HepG2 (cell line): Measurements from ENCODE around the gene GDF2.

Source experiments
- BORCS8-MEF2B ChIP-seq: sonication (generic); formaldehyde crosslinking; IDR thresholded peaks from 2 replicates; pipeline ENCODE4 v1.8.0; 2022; ENCODE audit warnings: mild to moderate bottlenecking, missing genetic modification reagents
- CEBPB ChIP-seq: IDR thresholded peaks from 2 replicates; pipeline ENCODE4 v1.6.1; 2011; ENCODE audit warnings: low read depth, low read length, improper control_type of control experiment, borderline replicate concordance
- CTCF ChIP-seq: sonication (generic); formaldehyde crosslinking; IDR thresholded peaks from 2 replicates; pipeline ENCODE4 v1.5.0; 2020; ENCODE audit warnings: mild to moderate bottlenecking, missing genetic modification reagents, moderate library complexity
- HBP1 ChIP-seq: IDR thresholded peaks from 2 replicates; pipeline ENCODE4 v1.6.1; 2016; ENCODE audit warnings: low read depth, control low read depth
- HMG20B ChIP-seq: conservative IDR thresholded peaks from 2 replicates; pipeline ENCODE4 v1.6.1; 2016; ENCODE audit warnings: missing genetic modification reagents, missing compliant biosample characterization
- POLR2AphosphoS5 ChIP-seq: IDR thresholded peaks from 2 replicates; pipeline ENCODE4 v1.6.1; 2012; ENCODE audit warnings: low read depth, low read length
- SMC3 ChIP-seq: IDR thresholded peaks from 2 replicates; pipeline ENCODE4 v1.6.1; 2011; ENCODE audit warnings: low read length, improper control_type of control experiment
- SRF ChIP-seq: IDR thresholded peaks from 2 replicates; pipeline ENCODE4 v1.6.1; 2011; ENCODE audit warnings: mild to moderate bottlenecking, low read depth, low read length, moderate library complexity
- TOE1 ChIP-seq: sonication (generic); formaldehyde crosslinking; IDR thresholded peaks from 2 replicates; pipeline ENCODE4 v1.4.0; 2020; ENCODE audit warnings: mild to moderate bottlenecking, missing genetic modification reagents
- TRIM24 ChIP-seq: sonication (generic); formaldehyde crosslinking; IDR thresholded peaks from 2 replicates; pipeline ENCODE4 v1.8.0; 2022; ENCODE audit warnings: mild to moderate bottlenecking, missing genetic modification reagents
- ZBTB7A ChIP-seq: sonication (generic); formaldehyde crosslinking; IDR thresholded peaks from 2 replicates; pipeline ENCODE4 v1.8.0; 2022; ENCODE audit warnings: mild to moderate bottlenecking, missing genetic modification reagents
- ZNF782 ChIP-seq: sonication (generic); formaldehyde crosslinking; IDR thresholded peaks from 2 replicates; pipeline ENCODE4 v1.4.0; 2020; ENCODE audit warnings: missing genetic modification reagents, mild to moderate bottlenecking, borderline replicate concordance

GRCh38 chr10:47298715-47299114 is 23.5 kb upstream of the GDF2 start:
- TF ChIP-seq ZBTB7A (CRISPR knock-in tag) (no peak), CTCF (no peak), TOE1 (CRISPR knock-in tag) (no peak), HMG20B (CRISPR knock-in tag) (no peak), TRIM24 (CRISPR knock-in tag) (no peak), POLR2AphosphoS5 (no peak), ZNF782 (CRISPR knock-in tag) (no peak), BORCS8-MEF2B (CRISPR knock-in tag) (no peak), SRF (no peak), SMC3 (no peak), CEBPB (no peak), HBP1 (CRISPR knock-in tag) (no peak)
